OCI-LY3 (cell line): ENCODE results near the gene TTF1.

ENCODE experiments used
- EZH2phosphoT487 ChIP-seq: fragments of 200-600 bp; shearing (Covaris generic); IDR thresholded peaks from 2 replicates; pipeline ENCODE4 v1.6.1; 2018; ENCODE audit warnings: antibody characterized with exemption, mixed run types, low read depth
- TF ChIP-seq, protein P1 (sequence below): fragments of 200-600, 300-600 bp; sonication (generic); IDR thresholded peaks from 2 replicates; pipeline ENCODE4 v1.5.1; 2014; ENCODE audit warnings: antibody characterized with exemption, low read length, low read depth

DNA sequence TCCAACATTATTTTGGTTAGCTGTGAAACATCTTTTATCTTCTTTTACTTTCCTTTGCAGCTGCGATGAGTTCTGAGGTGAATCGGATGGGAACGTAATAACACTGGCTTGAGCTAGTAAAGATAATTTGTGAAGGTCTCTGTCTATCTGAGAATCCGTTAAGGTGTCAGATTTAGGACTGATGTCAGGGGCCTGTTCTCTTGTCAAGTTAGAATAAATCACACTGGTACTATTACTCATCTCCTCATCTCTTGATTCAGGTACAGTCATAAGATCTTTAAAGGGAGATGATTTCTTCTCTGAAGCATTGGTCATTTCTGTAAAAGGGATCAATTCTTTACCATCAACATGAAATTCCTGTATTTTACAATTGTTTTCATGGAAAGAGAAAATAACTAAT, 78.1 kb downstream of the TTF1 start:
- TF ChIP-seq, protein P1, sequence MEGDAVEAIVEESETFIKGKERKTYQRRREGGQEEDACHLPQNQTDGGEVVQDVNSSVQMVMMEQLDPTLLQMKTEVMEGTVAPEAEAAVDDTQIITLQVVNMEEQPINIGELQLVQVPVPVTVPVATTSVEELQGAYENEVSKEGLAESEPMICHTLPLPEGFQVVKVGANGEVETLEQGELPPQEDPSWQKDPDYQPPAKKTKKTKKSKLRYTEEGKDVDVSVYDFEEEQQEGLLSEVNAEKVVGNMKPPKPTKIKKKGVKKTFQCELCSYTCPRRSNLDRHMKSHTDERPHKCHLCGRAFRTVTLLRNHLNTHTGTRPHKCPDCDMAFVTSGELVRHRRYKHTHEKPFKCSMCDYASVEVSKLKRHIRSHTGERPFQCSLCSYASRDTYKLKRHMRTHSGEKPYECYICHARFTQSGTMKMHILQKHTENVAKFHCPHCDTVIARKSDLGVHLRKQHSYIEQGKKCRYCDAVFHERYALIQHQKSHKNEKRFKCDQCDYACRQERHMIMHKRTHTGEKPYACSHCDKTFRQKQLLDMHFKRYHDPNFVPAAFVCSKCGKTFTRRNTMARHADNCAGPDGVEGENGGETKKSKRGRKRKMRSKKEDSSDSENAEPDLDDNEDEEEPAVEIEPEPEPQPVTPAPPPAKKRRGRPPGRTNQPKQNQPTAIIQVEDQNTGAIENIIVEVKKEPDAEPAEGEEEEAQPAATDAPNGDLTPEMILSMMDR = no peak
- TF ChIP-seq EZH2phosphoT487 = no peak
